K562 (cell line): ENCODE data around the gene MYOZ1. TPM values are rescaled to one million over a fixed set of nuclear protein-coding genes. Genes with fewer than 3 reads are reported as not detected.
A peak's percentile ranks its signal among the peaks of the same experiment; 100 is the strongest.

ENCODE experiments used
- ATAC-seq: fragments of 200-7000 bp; cut with Tn5 transposase; 3 replicates; pipeline ENCODE4 v1.9.1; 2020; ENCODE audit warnings: moderate library complexity
- BruUV-seq: library from RNA; stranded (reverse); fragments of 400-500 nt; replicated peaks from 2 replicates; lab custom pipeline; 2021; lab: Mats Ljungman, UMichigan
- CTCF ChIA-PET: fragments of 300-600 bp; formaldehyde crosslinking; extraction: SDS; loops from one replicate; lab custom pipeline; 2021; ENCODE audit warnings: low intra/inter-chr PET ratio; lab: Yijun Ruan, JAX
- POLR2A ChIA-PET: fragments of 300-600, 350-650 bp; sonication (Branson Sonifier 250); formaldehyde crosslinking; extraction: SDS; loops from one replicate; lab custom pipeline; 2021; ENCODE audit warnings: antibody characterized with exemption, inconsistent platforms; lab: Yijun Ruan, JAX
- DNase-seq, 4 experiments: peaks; one replicate each; pipeline versions ENCODE4 v3.0.0 to v3.0.0-alpha.2; 2011 to 2018; ENCODE audit warnings: low spot score in 3 of 4, mixed read lengths in 3 of 4; ENCODE audit errors: extremely low read depth in 1 of 4
- FAIRE-seq: peaks from 2 replicates; lab custom pipeline; 2011; peaks lifted over from hg19 to GRCh38; lab: Jason Lieb, UNC
- H2AFZ ChIP-seq: 2 replicates; pipeline ENCODE4 v1.6.0; 2011; ENCODE audit warnings: low read depth, low read length, control low read depth, inconsistent platforms
- H3K27ac ChIP-seq: fragments of 200-600 bp; 3 replicates; pipeline ENCODE4 v1.8.0; 2011; ENCODE audit warnings: low read depth, mild to moderate bottlenecking, control low read depth, inconsistent platforms, low read length, moderate library complexity, mixed read lengths; ENCODE audit errors: extremely low read depth
- H3K27me3 ChIP-seq, 2 experiments: fragments of 300-600 bp in 1 of 2; 2 replicates in 1 of 2; 3 replicates in 1 of 2; pipeline versions ENCODE4 v1.6.0 to v1.8.0; 2011; ENCODE audit warnings: inconsistent platforms in 2 of 2, low read length in 2 of 2, mild to moderate bottlenecking in 1 of 2, mixed read lengths in 1 of 2, moderate library complexity in 1 of 2; ENCODE audit not compliant: control insufficient read depth in 2 of 2, insufficient read depth in 2 of 2
- H3K36me3 ChIP-seq: fragments of 300-600 bp; 3 replicates; pipeline ENCODE4 v1.8.0; 2011; ENCODE audit warnings: mild to moderate bottlenecking, low read length, inconsistent platforms; ENCODE audit not compliant: control insufficient read depth, insufficient read depth
- H3K4me1 ChIP-seq, 2 experiments: fragments of 200-600 bp in 1 of 2; replicated peaks in 1 of 2; 2 replicates in 1 of 2; 3 replicates in 1 of 2; pipeline versions ENCODE4 v1.5.1 to v1.8.0; 2011; ENCODE audit warnings: inconsistent platforms in 2 of 2, low read length in 2 of 2, mild to moderate bottlenecking in 1 of 2, mixed read lengths in 1 of 2, moderate library complexity in 1 of 2; ENCODE audit not compliant: control insufficient read depth in 2 of 2, insufficient read depth in 2 of 2
- H3K4me2 ChIP-seq: 2 replicates; pipeline ENCODE4 v1.6.1; 2011; ENCODE audit warnings: low read length, control low read depth, inconsistent platforms, mixed read lengths; ENCODE audit not compliant: insufficient read depth
- H3K4me3 ChIP-seq: fragments of 200-600 bp; sonication (generic), shearing (Covaris generic); 2 replicates; pipeline ENCODE4 v1.5.1; 2016; ENCODE audit warnings: control low read depth, inconsistent platforms
- H3K79me2 ChIP-seq: fragments of 200-600 bp; 3 replicates; pipeline ENCODE4 v1.8.0; 2011; ENCODE audit warnings: low read length, inconsistent platforms; ENCODE audit not compliant: control insufficient read depth, insufficient read depth
- H3K9ac ChIP-seq, 2 experiments: 2 replicates each; pipeline versions ENCODE4 v1.6.0 to v1.6.1; 2011; ENCODE audit warnings: low read depth in 2 of 2, low read length in 2 of 2, control low read depth in 1 of 2, inconsistent platforms in 1 of 2, mild to moderate bottlenecking in 1 of 2, mixed read lengths in 1 of 2; ENCODE audit not compliant: insufficient read depth in 1 of 2
- H3K9me1 ChIP-seq: one replicate; pipeline ENCODE4 v1.6.0; 2011; ENCODE audit warnings: inconsistent platforms, mild to moderate bottlenecking, low read length, moderate library complexity; ENCODE audit not compliant: control insufficient read depth, insufficient read depth
- H3K9me3 ChIP-seq: replicated peaks from 2 replicates; pipeline ENCODE4 v1.5.1; 2011; ENCODE audit warnings: low read depth, low read length, inconsistent platforms; ENCODE audit not compliant: control insufficient read depth, insufficient read depth
- H4K20me1 ChIP-seq: replicated peaks from 2 replicates; pipeline ENCODE4 v1.6.1; 2011; ENCODE audit warnings: low read length, inconsistent platforms, mixed read lengths; ENCODE audit not compliant: control insufficient read depth, insufficient read depth
- ARNT ChIP-seq, 2 experiments: fragments of 450-650 bp; IDR thresholded peaks; 2 replicates each; pipeline ENCODE4 v1.6.1; 2016; ENCODE audit warnings: mild to moderate bottlenecking in 1 of 2
- ETS2 ChIP-seq: IDR thresholded peaks from 2 replicates; pipeline ENCODE4 v1.6.1; 2016; ENCODE audit warnings: borderline replicate concordance, missing genetic modification characterization, mild to moderate bottlenecking, moderate library complexity, missing compliant biosample characterization; ENCODE audit not compliant: poor library complexity, severe bottlenecking
- SIN3A ChIP-seq, 2 experiments: fragments of 150-350 bp in 1 of 2; IDR thresholded peaks; 2 replicates each; pipeline ENCODE4 v1.6.1; 2011 to 2016; ENCODE audit warnings: borderline replicate concordance in 2 of 2, low read depth in 2 of 2, low read length in 2 of 2, mild to moderate bottlenecking in 2 of 2, moderate library complexity in 2 of 2; ENCODE audit not compliant: control insufficient read depth in 1 of 2
- ZBED1 ChIP-seq: IDR thresholded peaks from 2 replicates; pipeline ENCODE4 v1.6.1; 2014
- ZNF232 ChIP-seq: sonication (generic); formaldehyde crosslinking; IDR thresholded peaks from 2 replicates; pipeline ENCODE4 v1.8.0; 2022; ENCODE audit warnings: mild to moderate bottlenecking, missing genetic modification reagents
- ZNF764 ChIP-seq: fragments of 250-450 bp; sonication (Bioruptor Pico); IDR thresholded peaks from 2 replicates; pipeline ENCODE4 v1.4.0; 2020; ENCODE audit warnings: low read depth, mild to moderate bottlenecking, moderate library complexity
- WGBS: fragments of 100-300 bp; shearing (Covaris generic); methylation state at CpG from one replicate; pipeline ENCODE4 v1.1.6; 2016; ENCODE audit warnings: low coverage, mixed read lengths; ENCODE audit not compliant: insufficient coverage; ENCODE audit errors: missing lambda C conversion rate; 5-methylcytosine and 5-hydroxymethylcytosine counted together
- in situ Hi-C: fragments of 300-500 bp; cut with MboI; formaldehyde crosslinking; loops from 4 replicates; pipeline ENCODE4 v1.15.0; 2018; ENCODE audit warnings: inconsistent platforms, mixed read lengths
- intact Hi-C: fragments of 100-400 bp; cut with micrococcal nuclease; formaldehyde crosslinking; loops from 2 replicates; pipeline ENCODE4 v1.14.2; 2022
- polyA plus RNA-seq, 8 experiments: library from polyadenylated mRNA; depleted of rRNA in 4 of 8; stranded (reverse) in 5 of 8; unstranded in 3 of 8; fragments of >200 nt; fragmentation: Nextera tagmentation in 2 of 8; fragmentation: Illumina TruSeq in 1 of 8; extraction: Ambion mirVana in 2 of 8; extraction: Trizol in 1 of 8; gene quantifications; 2 replicates each; pipeline versions ENCODE4 v1.2.1 to v1.2.3, GENCODE V29; 2011 to 2014; ENCODE audit warnings: inconsistent platforms in 1 of 8, missing spikeins in 1 of 8
- total RNA-seq, 7 experiments: library from RNA; depleted of rRNA in 6 of 7; stranded (reverse); fragments of >200 nt in 6 of 7; fragmentation: Illumina TruSeq in 2 of 7; extraction: Trizol in 2 of 7; gene quantifications; 2 replicates each; pipeline versions ENCODE4 v1.2.1 to v1.2.3, GENCODE V29; 2011 to 2021; ENCODE audit warnings: low replicate concordance in 1 of 7

The MYOZ1 gene
- total and polyA plus RNA-seq, 9 of the 15 experiments (the other 6 are each of a cell fraction or from before 2014, with no cell fraction given): 0.03 to 0.18 (median 0.07) TPM; not detected in 5

- no peaks in the 10 kb centered on the region for H3K9me1 ChIP-seq
- H3K4me1 ChIP-seq: peaks cover 43 to 44% of the 10 kb centered on the region in 2 experiments
- no peaks in the 10 kb centered on the region for H3K27me3 ChIP-seq
- H3K9ac ChIP-seq: no peak overlapping the region
- ChIA-PET CTCF (no interaction called here), POLR2A (interaction anchor here (0.6 to 1.3 kb wide), 5 partner anchors 11 to 193 kb away, joined by 3 to 4 read pairs (median 3); no protein-coding TSS in a partner anchor)
- no peaks in the 10 kb centered on the region for H3K79me2 ChIP-seq
- H3K36me3 ChIP-seq: no peaks in the 10 kb centered on the region
- in situ Hi-C loops: loop anchor here (10.0 kb wide), 1 partner anchor 125 kb away; a partner anchor contains a TSS
- FAIRE-seq: no peak
- H3K4me3 ChIP-seq: no peak overlapping the region
- H3K27ac ChIP-seq: no peak overlapping the region
- H2AFZ ChIP-seq: peak overlapping the region; percentile 78
- no peaks in the 10 kb centered on the region for H4K20me1 ChIP-seq
- no peaks in the 10 kb centered on the region for H3K9me3 ChIP-seq
- TF ChIP-seq ZNF232 (CRISPR knock-in tag): no peak
- no peak for TF ChIP-seq ZBED1
- no peak for TF ChIP-seq ZNF764 (CRISPR knock-in tag)
- no peak for TF ChIP-seq ETS2 (tag)
- no peak for TF ChIP-seq ARNT (IDR thresholded peaks at IDR 0.05)
- TF ChIP-seq SIN3A (IDR thresholded peaks at IDR 0.05; ENCODE audit: borderline replicate concordance in 2 of 2, control insufficient read depth in 1 of 2, low read depth in 2 of 2, low read length in 2 of 2): no peak
- no peak for ATAC-seq
- intact Hi-C loops: loop anchor here (5.0 to 10.0 kb wide), 2 partner anchors 92 to 245 kb away; partner anchors contain the start of gene SEC24C
- BruUV-seq: no TSS peak
- 80% methylated on average over 6 of the region's 6 CpGs for WGBS
- H3K4me2 ChIP-seq: no peak overlapping the region
- DNase-seq: no peak
These were observed 8.7 kb upstream of the MYOZ1 start for GRCh38 chr10:73649876-73650536.
